Mesenchymal stem cell (in vitro differentiated cells and primary cell): ENCODE measurements around the gene SCN4A.
A peak's percentile ranks its signal among the peaks of the same experiment; 100 is the strongest.
"Not testable (repeated sequence)": the region's sequence is repeated elsewhere in the genome, so short reads cannot be mapped to it uniquely, and the experiment has no call there.

Experiments
- DNase-seq: peaks from one replicate; pipeline ENCODE4 v3.0.0-alpha.2; 2013
- H2AFZ ChIP-seq: one replicate; pipeline ENCODE4 v1.6.1; 2013; ENCODE audit warnings: low read depth, mild to moderate bottlenecking, control low read depth, inconsistent platforms, low read length, moderate library complexity
- H2AK5ac ChIP-seq: 2 replicates; pipeline ENCODE4 v1.6.1; 2013; ENCODE audit warnings: low read length, moderate library complexity, mild to moderate bottlenecking, inconsistent platforms; ENCODE audit not compliant: severe bottlenecking
- H2BK120ac ChIP-seq: one replicate; pipeline ENCODE4 v1.6.1; 2013; ENCODE audit warnings: low read depth, mild to moderate bottlenecking, inconsistent platforms, low read length, moderate library complexity
- H2BK12ac ChIP-seq, 2 experiments: one replicate each; pipeline ENCODE4 v1.6.1; 2013; ENCODE audit warnings: inconsistent platforms in 2 of 2, low read length in 2 of 2, mild to moderate bottlenecking in 2 of 2, moderate library complexity in 2 of 2, control low read depth in 1 of 2
- H2BK15ac ChIP-seq: one replicate; pipeline ENCODE4 v1.6.1; 2013; ENCODE audit warnings: mild to moderate bottlenecking, low read depth, inconsistent platforms; ENCODE audit not compliant: poor library complexity, severe bottlenecking
- H2BK5ac ChIP-seq: 2 replicates; pipeline ENCODE4 v1.6.1; 2013; ENCODE audit warnings: low read depth, mild to moderate bottlenecking, low read length, control low read depth, inconsistent platforms; ENCODE audit not compliant: poor library complexity, severe bottlenecking
- H3K14ac ChIP-seq, 2 experiments: one replicate each; pipeline ENCODE4 v1.6.1; 2013; ENCODE audit warnings: inconsistent platforms in 2 of 2, low read length in 2 of 2, control low read depth in 1 of 2, mild to moderate bottlenecking in 1 of 2, moderate library complexity in 1 of 2
- H3K18ac ChIP-seq, 2 experiments: one replicate each; pipeline ENCODE4 v1.6.1; 2013; ENCODE audit warnings: inconsistent platforms in 2 of 2, low read length in 2 of 2, control low read depth in 1 of 2, low read depth in 1 of 2, mild to moderate bottlenecking in 1 of 2
- H3K23ac ChIP-seq, 2 experiments: one replicate each; pipeline ENCODE4 v1.6.1; 2013; ENCODE audit warnings: inconsistent platforms in 2 of 2, low read length in 2 of 2, mild to moderate bottlenecking in 2 of 2, moderate library complexity in 2 of 2, control low read depth in 1 of 2
- H3K27ac ChIP-seq: 2 replicates; pipeline ENCODE4 v1.5.1; 2013; ENCODE audit warnings: mild to moderate bottlenecking, moderate library complexity, low read length, control low read depth, inconsistent platforms; ENCODE audit not compliant: poor library complexity, severe bottlenecking
- H3K27me3 ChIP-seq, 2 experiments: 2 replicates each; pipeline versions ENCODE4 v1.6.1 to v1.7.0; 2013; ENCODE audit warnings: low read length in 2 of 2, mild to moderate bottlenecking in 2 of 2, moderate library complexity in 2 of 2, control low read depth in 1 of 2, inconsistent platforms in 1 of 2; ENCODE audit not compliant: control insufficient read depth in 1 of 2, insufficient read depth in 1 of 2
- H3K36me3 ChIP-seq, 2 experiments: 2 replicates each; pipeline versions ENCODE4 v1.6.1 to v1.7.0; 2013; ENCODE audit warnings: low read length in 2 of 2, control low read depth in 1 of 2, inconsistent platforms in 1 of 2, low read depth in 1 of 2, mild to moderate bottlenecking in 1 of 2; ENCODE audit not compliant: insufficient read depth in 2 of 2, control insufficient read depth in 1 of 2
- H3K4ac ChIP-seq, 2 experiments: one replicate each; pipeline ENCODE4 v1.6.1; 2013; ENCODE audit warnings: inconsistent platforms in 2 of 2, low read length in 2 of 2, mild to moderate bottlenecking in 2 of 2, moderate library complexity in 2 of 2, control low read depth in 1 of 2, low read depth in 1 of 2
- H3K4me1 ChIP-seq: 2 replicates; pipeline ENCODE4 v1.6.1; 2013; ENCODE audit warnings: low read depth, low read length, control low read depth; ENCODE audit not compliant: control insufficient read depth, insufficient read depth
- H3K4me2 ChIP-seq: 2 replicates; pipeline ENCODE4 v1.6.1; 2013; ENCODE audit warnings: low read length, mild to moderate bottlenecking, inconsistent platforms; ENCODE audit not compliant: poor library complexity, severe bottlenecking
- H3K4me3 ChIP-seq, 2 experiments: 2 replicates each; pipeline versions ENCODE4 v1.5.1 to v1.7.0; 2013; ENCODE audit warnings: low read length in 2 of 2, mild to moderate bottlenecking in 2 of 2, control low read depth in 1 of 2, low read depth in 1 of 2; ENCODE audit not compliant: insufficient read depth in 1 of 2
- H3K79me1 ChIP-seq: replicated peaks from 2 replicates; pipeline ENCODE4 v1.6.1; 2013; ENCODE audit warnings: mild to moderate bottlenecking, control low read depth, low read length, inconsistent platforms; ENCODE audit not compliant: poor library complexity, severe bottlenecking
- H3K9ac ChIP-seq: 2 replicates; pipeline ENCODE4 v1.7.0; 2013; ENCODE audit warnings: mild to moderate bottlenecking, low read length, moderate library complexity
- H3K9me3 ChIP-seq: 2 replicates; pipeline ENCODE4 v1.7.0; 2013; ENCODE audit warnings: mild to moderate bottlenecking, low read length; ENCODE audit not compliant: control insufficient read depth
- H4K8ac ChIP-seq: one replicate; pipeline ENCODE4 v1.6.1; 2013; ENCODE audit warnings: inconsistent platforms, mild to moderate bottlenecking, low read length, moderate library complexity
- H4K91ac ChIP-seq: one replicate; pipeline ENCODE4 v1.6.1; 2013; ENCODE audit warnings: mild to moderate bottlenecking, low read length, inconsistent platforms
- WGBS: methylation state at CpG from one replicate; pipeline ENCODE4 v1.1.7; 2013; ENCODE audit warnings: mixed read lengths; 5-methylcytosine and 5-hydroxymethylcytosine counted together

The SCN4A gene

DNA sequence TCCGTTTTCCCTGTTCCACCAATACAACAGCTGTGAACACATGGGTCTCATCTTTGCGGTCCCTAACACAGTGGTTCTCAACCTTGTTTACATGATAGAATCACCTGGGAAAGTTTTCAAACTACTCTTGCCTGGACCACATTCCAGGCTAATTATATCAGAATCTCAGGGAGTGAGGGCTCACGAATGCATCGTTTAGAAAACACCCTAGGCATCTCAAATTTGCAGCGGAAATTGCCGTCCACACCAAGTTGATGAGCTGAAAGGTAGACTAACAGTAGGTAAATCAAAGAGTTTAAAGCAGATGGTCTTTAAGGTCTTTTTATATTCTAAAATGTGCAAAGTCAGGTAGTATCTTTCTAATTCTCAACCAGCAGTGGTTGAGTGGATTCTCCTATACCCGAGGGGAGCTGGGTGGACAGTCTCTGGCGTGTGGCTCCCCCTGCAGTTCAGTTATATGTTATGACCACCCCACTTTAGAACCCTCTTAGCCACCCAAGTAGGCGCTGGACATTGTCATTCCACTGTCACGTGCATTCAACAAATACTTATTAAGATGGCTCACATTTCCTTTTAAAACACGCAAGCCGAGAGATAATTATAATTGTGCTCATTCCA is 65.4 kb downstream of the SCN4A start:
- H2BK120ac ChIP-seq, H4K8ac ChIP-seq, H2BK5ac ChIP-seq, H2BK12ac ChIP-seq, H3K4me1 ChIP-seq, H3K9me3 ChIP-seq, H2AK5ac ChIP-seq, H3K79me1 ChIP-seq, H3K4me3 ChIP-seq, H4K91ac ChIP-seq, H3K4me2 ChIP-seq, H3K23ac ChIP-seq, H3K4ac ChIP-seq, H3K14ac ChIP-seq, H2BK15ac ChIP-seq, H2AFZ ChIP-seq, H3K9ac ChIP-seq, H3K18ac ChIP-seq, H3K27ac ChIP-seq, H3K36me3 ChIP-seq: not testable (repeated sequence)
- peaks cover 29 to 41% of the 10 kb centered on the region in 2 experiments for H3K27me3 ChIP-seq
- WGBS, result 57% methylated on average over 6 of the region's 12 CpGs
- peak; percentile 18 for DNase-seq

GRCh38 chr17:63904796-63905195 is 67.9 kb downstream of the SCN4A start:
- not testable (repeated sequence) for H3K4me2 ChIP-seq, H2AK5ac ChIP-seq, H3K4me1 ChIP-seq, H3K36me3 ChIP-seq, DNase-seq, H3K27ac ChIP-seq, H3K79me1 ChIP-seq, H3K23ac ChIP-seq, H2BK15ac ChIP-seq, H3K9ac ChIP-seq, H3K4me3 ChIP-seq, H2BK5ac ChIP-seq, H4K91ac ChIP-seq, H2BK120ac ChIP-seq, H2BK12ac ChIP-seq, H3K18ac ChIP-seq, H4K8ac ChIP-seq, H2AFZ ChIP-seq, H3K9me3 ChIP-seq, H3K4ac ChIP-seq, H3K14ac ChIP-seq
- 78% methylated on average over 7 of the region's 8 CpGs for WGBS
- H3K27me3 ChIP-seq, result peaks cover 21 to 29% of the 10 kb centered on the region in 2 experiments

GRCh38 chr17:63903787-63904201 is 68.9 kb downstream of the SCN4A start:
- not testable (repeated sequence) for H2BK120ac ChIP-seq, H3K23ac ChIP-seq, H2AFZ ChIP-seq, H3K4me2 ChIP-seq, H4K91ac ChIP-seq, H3K4ac ChIP-seq, DNase-seq, H2AK5ac ChIP-seq, H3K9ac ChIP-seq, H2BK5ac ChIP-seq, H3K18ac ChIP-seq, H3K36me3 ChIP-seq, H3K27ac ChIP-seq, H3K9me3 ChIP-seq, H4K8ac ChIP-seq, H2BK15ac ChIP-seq, H3K79me1 ChIP-seq, H3K4me3 ChIP-seq, H3K4me1 ChIP-seq, H2BK12ac ChIP-seq, H3K14ac ChIP-seq
- H3K27me3 ChIP-seq, result peaks cover 25 to 26% of the 10 kb centered on the region in 2 experiments
- 88% methylated on average over 2 of the region's 5 CpGs for WGBS

- not testable (repeated sequence) for H3K4me3 ChIP-seq, H3K36me3 ChIP-seq, H3K14ac ChIP-seq, H3K4me2 ChIP-seq, H2BK12ac ChIP-seq, DNase-seq, H2BK5ac ChIP-seq, H4K8ac ChIP-seq, H2BK120ac ChIP-seq, H4K91ac ChIP-seq, H2AFZ ChIP-seq, H3K4ac ChIP-seq, H2AK5ac ChIP-seq, H3K23ac ChIP-seq, H2BK15ac ChIP-seq, H3K9me3 ChIP-seq, H3K79me1 ChIP-seq, H3K4me1 ChIP-seq, H3K18ac ChIP-seq, H3K27ac ChIP-seq, H3K9ac ChIP-seq
- H3K27me3 ChIP-seq, result peaks cover 18 to 22% of the 10 kb centered on the region in 2 experiments
- WGBS, result 90% methylated on average over 2 of the region's 2 CpGs
Measured at GRCh38 chr17:63901971-63902370, 70.7 kb downstream of the SCN4A start.
